Measurements from ENCODE around the gene ODAPH.

- TF ChIP-seq TAF1 (conservative IDR thresholded peaks at IDR 0.05) (no peak), MAX (IDR thresholded peaks at IDR 0.05) (no peak), CTCF (IDR thresholded peaks at IDR 0.05; ENCODE audit: low read depth, low read length, missing input control) (no peak), JUND (IDR thresholded peaks at IDR 0.05) (no peak), RAD21 (IDR thresholded peaks at IDR 0.05) (no peak), EGR1 (IDR thresholded peaks at IDR 0.05; ENCODE audit: low read depth in 2 of 2) (no peak), REST (IDR thresholded peaks at IDR 0.05) (no peak)
These were observed at the start of gene ODAPH for GRCh38 chr4:75555294-75556164.

Measured in liver (tissue), 3 donors.